ENCODE data around the gene FBXO24.

Gene FBXO24

GRCh38 chr7:100543586-100543985 lies 42.5 kb upstream of the FBXO24 start:
- Mint-ChIP-seq H3K9me3 (no peaks in the 10 kb centered on the region), H3K4me1 (peaks cover 77% of the 10 kb centered on the region), H3K4me3 (no peak overlapping the region), H3K27ac (no peak overlapping the region), H3K36me3 (ENCODE audit: low read depth) (peaks cover 5% of the 10 kb centered on the region), H3K27me3 (ENCODE audit: low read depth, poor library complexity) (peaks cover 39% of the 10 kb centered on the region)
- no peak for TF ChIP-seq CTCF (IDR thresholded peaks at IDR 0.05)
- no peak for DNase-seq

DNA sequence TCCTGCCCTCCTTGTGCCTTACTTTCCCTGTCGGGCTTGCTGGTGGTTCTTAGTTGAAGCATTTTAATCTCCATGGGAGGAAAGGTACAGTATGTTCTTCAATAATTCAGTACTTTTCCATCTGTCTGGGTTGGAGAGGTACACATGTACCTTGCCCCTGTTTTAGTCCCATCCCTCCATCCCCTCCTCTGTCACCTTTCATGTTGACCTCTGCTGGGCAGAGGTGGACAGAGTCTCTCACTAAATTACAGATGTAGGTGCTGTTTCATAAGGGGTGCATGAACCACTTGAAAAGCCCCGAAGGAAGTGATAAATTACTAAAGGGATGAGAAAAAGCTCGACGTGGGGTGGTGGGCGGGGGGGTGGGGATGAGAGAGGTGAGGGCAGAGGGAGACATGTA lies 41.7 kb upstream of the FBXO24 start:
- H3K4me3 Mint-ChIP-seq: peak overlapping the region; percentile 11
- no peak for TF ChIP-seq CTCF (IDR thresholded peaks at IDR 0.05)
- no peak overlapping the region for H3K27ac Mint-ChIP-seq
- peaks cover 78% of the 10 kb centered on the region for H3K4me1 Mint-ChIP-seq
- peaks cover 5% of the 10 kb centered on the region for H3K36me3 Mint-ChIP-seq (ENCODE audit: low read depth)
- no peaks in the 10 kb centered on the region for H3K9me3 Mint-ChIP-seq
- no peak for DNase-seq
- peaks cover 34% of the 10 kb centered on the region for H3K27me3 Mint-ChIP-seq (ENCODE audit: low read depth, poor library complexity)

GRCh38 chr7:100544967-100545359 lies 41.2 kb upstream of the FBXO24 start:
- Mint-ChIP-seq H3K9me3 (no peaks in the 10 kb centered on the region), H3K36me3 (ENCODE audit: low read depth) (peaks cover 5% of the 10 kb centered on the region), H3K4me3 (no peak overlapping the region), H3K27me3 (ENCODE audit: low read depth, poor library complexity) (peaks cover 28% of the 10 kb centered on the region), H3K4me1 (peaks cover 72% of the 10 kb centered on the region), H3K27ac (peak overlapping the region; percentile 70)
- no peak for TF ChIP-seq CTCF (IDR thresholded peaks at IDR 0.05)
- no peak for DNase-seq

DNA sequence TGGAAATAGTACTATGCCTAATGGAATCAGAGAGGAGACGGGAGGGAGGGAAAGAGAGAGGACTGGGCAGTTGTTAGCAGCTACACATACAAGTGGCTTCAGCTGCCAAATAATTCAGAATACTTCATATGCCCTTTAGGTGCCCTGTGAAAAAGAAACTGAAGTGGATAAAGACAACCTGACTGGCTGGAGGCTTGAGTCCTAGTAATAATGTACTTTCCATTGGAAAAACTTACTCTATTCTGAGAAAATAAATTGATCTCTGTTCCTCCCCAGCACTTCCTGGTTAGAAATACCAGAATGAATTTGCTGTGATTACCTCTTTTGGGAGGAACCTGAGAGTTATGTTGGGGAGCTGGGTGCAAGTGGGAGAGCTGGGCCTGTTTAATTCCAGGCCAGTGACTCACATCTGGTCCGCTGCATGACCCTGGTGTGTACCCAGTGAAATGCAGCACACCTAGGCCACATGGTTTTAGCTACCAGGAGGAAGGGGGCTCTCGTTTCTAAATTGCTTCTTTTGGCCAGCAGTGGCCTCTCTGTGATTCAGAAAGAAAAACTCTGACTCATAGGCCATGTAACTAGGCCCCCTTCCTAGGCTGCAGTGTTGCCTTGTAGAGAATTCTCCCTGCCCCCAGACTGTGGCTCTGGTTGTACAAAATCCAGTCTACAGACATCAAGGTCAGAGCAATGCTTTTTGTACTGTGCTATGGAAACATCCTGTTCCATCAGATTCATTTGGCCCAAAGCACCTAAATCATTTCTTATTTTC lies 40.6 kb upstream of the FBXO24 start:
- Mint-ChIP-seq H3K9me3 (no peaks in the 10 kb centered on the region), H3K27me3 (ENCODE audit: low read depth, poor library complexity) (peaks cover 22% of the 10 kb centered on the region), H3K4me3 (no peak overlapping the region), H3K27ac (peak overlapping the region; percentile 70), H3K4me1 (peaks cover 70% of the 10 kb centered on the region), H3K36me3 (ENCODE audit: low read depth) (peaks cover 9% of the 10 kb centered on the region)
- no peak for DNase-seq
- no peak for TF ChIP-seq CTCF (IDR thresholded peaks at IDR 0.05)

GRCh38 chr7:100546129-100546925 lies 39.8 kb upstream of the FBXO24 start:
- Mint-ChIP-seq H3K36me3 (ENCODE audit: low read depth) (peaks cover 8% of the 10 kb centered on the region), H3K27ac (peak overlapping the region; percentile 70), H3K4me1 (peaks cover 66% of the 10 kb centered on the region), H3K9me3 (no peaks in the 10 kb centered on the region), H3K4me3 (peak overlapping the region; percentile 22), H3K27me3 (ENCODE audit: low read depth, poor library complexity) (peaks cover 14% of the 10 kb centered on the region)
- no peak for DNase-seq
- TF ChIP-seq CTCF (IDR thresholded peaks at IDR 0.05): no peak

Measured in nephron progenitor cell (in vitro differentiated cells).